Loucy (cell line): ENCODE results near the gene ZNF283.

Source experiments
- EZH2phosphoT487 ChIP-seq: fragments of 200-600 bp; IDR thresholded peaks from 2 replicates; pipeline ENCODE4 v1.6.1; 2018; ENCODE audit warnings: antibody characterized with exemption, mild to moderate bottlenecking, moderate library complexity, borderline replicate concordance
- TF ChIP-seq, protein P1 (sequence below): fragments of 200-600 bp; sonication (generic); conservative IDR thresholded peaks from 2 replicates; pipeline ENCODE4 v1.5.1; 2014; ENCODE audit warnings: mild to moderate bottlenecking, antibody characterized with exemption, low read length

- TF ChIP-seq, protein P1, sequence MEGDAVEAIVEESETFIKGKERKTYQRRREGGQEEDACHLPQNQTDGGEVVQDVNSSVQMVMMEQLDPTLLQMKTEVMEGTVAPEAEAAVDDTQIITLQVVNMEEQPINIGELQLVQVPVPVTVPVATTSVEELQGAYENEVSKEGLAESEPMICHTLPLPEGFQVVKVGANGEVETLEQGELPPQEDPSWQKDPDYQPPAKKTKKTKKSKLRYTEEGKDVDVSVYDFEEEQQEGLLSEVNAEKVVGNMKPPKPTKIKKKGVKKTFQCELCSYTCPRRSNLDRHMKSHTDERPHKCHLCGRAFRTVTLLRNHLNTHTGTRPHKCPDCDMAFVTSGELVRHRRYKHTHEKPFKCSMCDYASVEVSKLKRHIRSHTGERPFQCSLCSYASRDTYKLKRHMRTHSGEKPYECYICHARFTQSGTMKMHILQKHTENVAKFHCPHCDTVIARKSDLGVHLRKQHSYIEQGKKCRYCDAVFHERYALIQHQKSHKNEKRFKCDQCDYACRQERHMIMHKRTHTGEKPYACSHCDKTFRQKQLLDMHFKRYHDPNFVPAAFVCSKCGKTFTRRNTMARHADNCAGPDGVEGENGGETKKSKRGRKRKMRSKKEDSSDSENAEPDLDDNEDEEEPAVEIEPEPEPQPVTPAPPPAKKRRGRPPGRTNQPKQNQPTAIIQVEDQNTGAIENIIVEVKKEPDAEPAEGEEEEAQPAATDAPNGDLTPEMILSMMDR, result no peak
- no peak for TF ChIP-seq EZH2phosphoT487
Observed at GRCh38 chr19:43814663-43815352, 12.3 kb upstream of the ZNF283 start.
